Stimulated activated CD4-positive, alpha-beta T cell treated with anti-CD3 and anti-CD28 coated beads, Interleukin-2, amount 100 ng/mL, for 4 hours (primary cell): ENCODE data around the gene ASPSCR1.

Source experiments
- DNase-seq: peaks from one replicate; pipeline ENCODE4 v3.0.0-alpha.2; 2020; ENCODE audit warnings: low read depth

The ASPSCR1 gene

GRCh38 chr17:81983011-81983638 is 5.7 kb downstream of the ASPSCR1 start:
- DNase-seq, result no peak

GRCh38 chr17:81983639-81984373 is 6.4 kb downstream of the ASPSCR1 start:
- DNase-seq, result no peak

GRCh38 chr17:81984773-81985410 is 7.5 kb downstream of the ASPSCR1 start:
- DNase-seq, result no peak

- no peak for DNase-seq
These were observed 9.2 kb downstream of the ASPSCR1 start for GRCh38 chr17:81986606-81987005.

- DNase-seq, result no peak
These were observed 9.8 kb downstream of the ASPSCR1 start for GRCh38 chr17:81987161-81987770.

GRCh38 chr17:81990836-81991683 is 13.6 kb downstream of the ASPSCR1 start:
- DNase-seq, result no peak

GRCh38 chr17:81991684-81992305 is 14.4 kb downstream of the ASPSCR1 start:
- DNase-seq, result no peak

GRCh38 chr17:81992306-81993102 is 15.1 kb downstream of the ASPSCR1 start:
- no peak for DNase-seq

- no peak for DNase-seq
These were observed 16.5 kb downstream of the ASPSCR1 start for GRCh38 chr17:81993729-81994592.

- DNase-seq, result no peak
These were observed 17.4 kb downstream of the ASPSCR1 start for GRCh38 chr17:81994593-81995462.

- no peak for DNase-seq
These were observed 18.2 kb downstream of the ASPSCR1 start for GRCh38 chr17:81995463-81996231.

- no peak for DNase-seq
These were observed 18.9 kb downstream of the ASPSCR1 start for GRCh38 chr17:81996232-81996756.

- DNase-seq, result no peak
These were observed 19.5 kb downstream of the ASPSCR1 start for GRCh38 chr17:81996757-81997441.

- no peak for DNase-seq
These were observed 20.8 kb downstream of the ASPSCR1 start for GRCh38 chr17:81998212-81998611.

- DNase-seq, result no peak
These were observed 21.4 kb downstream of the ASPSCR1 start for GRCh38 chr17:81998691-81999438.

GRCh38 chr17:81999587-81999975 is 22.2 kb downstream of the ASPSCR1 start:
- no peak for DNase-seq
